HL-60/S4 treated with phorbol 12-myristate 13-acetate at 8.2 ng/mL for 4 days and 3 days (cell line): ENCODE data around the gene TFF3.

Experiments
- in situ Hi-C: fragments of 300-500 bp; cut with MboI; formaldehyde crosslinking; loops from 2 replicates; pipeline ENCODE4 v1.15.0; 2022; ENCODE audit warnings: low sequenced_read_pairs

The TFF3 gene, protein sequence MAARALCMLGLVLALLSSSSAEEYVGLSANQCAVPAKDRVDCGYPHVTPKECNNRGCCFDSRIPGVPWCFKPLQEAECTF

DNA sequence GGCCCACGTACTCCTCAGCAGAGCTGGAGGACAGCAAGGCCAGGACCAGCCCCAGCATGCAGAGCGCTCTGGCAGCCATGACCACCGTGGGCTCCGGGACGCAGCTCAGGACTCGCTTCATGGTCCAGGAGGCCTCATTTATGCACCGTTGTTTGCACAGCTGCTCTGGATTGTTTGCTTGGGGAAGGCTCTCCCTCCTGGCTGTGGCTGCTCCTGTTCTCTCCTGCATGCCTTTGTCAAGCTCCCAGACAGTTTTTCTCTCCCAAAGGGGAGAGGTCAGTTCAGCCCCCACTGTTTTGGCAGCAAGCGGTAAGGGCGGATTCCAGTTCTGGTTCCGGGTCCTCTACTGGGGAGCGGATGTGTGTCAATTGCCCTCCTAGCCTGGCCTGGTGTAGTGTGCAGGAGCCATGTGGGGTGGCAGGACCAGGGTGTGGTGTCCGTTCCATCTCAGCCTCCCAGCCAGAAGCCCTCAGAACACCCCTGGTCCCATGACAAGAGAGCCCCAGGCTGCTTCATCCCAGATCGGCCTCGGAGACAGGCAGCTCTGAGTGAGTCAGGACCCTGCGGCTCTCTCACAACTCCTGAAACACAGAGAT is at the start of gene TFF3:
Gene TFF3, minus strand, starts transcription at position 114 of the 596 bp plus-strand sequence. Its CDS starts 35 bp downstream, at position 79.
- in situ Hi-C loops = no loop called here

DNA sequence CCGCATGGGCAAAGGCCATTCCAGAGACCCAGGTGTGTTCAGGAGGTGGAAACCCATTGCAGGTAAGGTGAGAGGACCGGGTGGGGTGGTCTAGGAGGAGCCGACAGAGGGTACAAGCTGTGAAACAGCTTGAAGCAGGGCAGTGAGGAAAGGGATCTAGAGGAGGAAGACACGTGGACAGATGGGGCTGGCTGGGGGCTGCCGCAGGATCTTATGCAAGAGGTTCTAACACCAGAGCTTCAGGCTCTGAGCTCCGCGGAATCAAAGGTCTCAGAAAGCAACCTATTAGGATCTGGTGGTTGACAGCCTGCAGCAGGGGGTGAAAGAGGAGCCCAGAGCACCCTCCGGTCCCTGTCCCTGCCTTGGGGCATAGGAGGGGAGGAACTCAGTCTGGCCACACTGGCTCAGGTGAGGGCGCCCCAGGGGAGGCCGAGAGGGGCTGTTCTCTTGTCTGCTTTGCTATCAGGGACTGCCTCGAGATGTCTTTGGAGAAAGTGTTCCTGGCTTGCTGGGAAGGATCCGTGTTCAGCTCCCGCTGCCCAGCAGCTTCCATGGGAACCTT is 49.2 kb upstream of the TFF3 start:
- in situ Hi-C loops = no loop called here

DNA sequence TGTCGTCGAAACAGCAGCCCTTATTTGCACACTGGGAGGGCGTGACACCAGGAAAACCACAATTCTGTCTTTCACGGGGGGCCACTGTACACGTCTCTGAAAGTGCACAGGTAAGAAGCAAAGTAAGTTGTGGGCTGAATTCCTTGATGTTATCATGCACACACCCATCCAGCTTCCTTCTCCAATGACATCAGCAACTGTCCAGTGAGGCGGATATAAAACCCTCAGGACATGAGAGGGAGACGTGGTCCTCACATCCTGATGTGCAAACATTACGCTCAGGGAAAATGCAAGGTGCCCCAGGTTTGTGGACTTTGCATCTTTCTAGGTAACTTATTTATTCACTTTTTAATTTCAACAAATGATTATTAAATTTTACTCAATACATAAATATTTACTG is 48.1 kb upstream of the TFF3 start:
- in situ Hi-C loops = no loop called here

DNA sequence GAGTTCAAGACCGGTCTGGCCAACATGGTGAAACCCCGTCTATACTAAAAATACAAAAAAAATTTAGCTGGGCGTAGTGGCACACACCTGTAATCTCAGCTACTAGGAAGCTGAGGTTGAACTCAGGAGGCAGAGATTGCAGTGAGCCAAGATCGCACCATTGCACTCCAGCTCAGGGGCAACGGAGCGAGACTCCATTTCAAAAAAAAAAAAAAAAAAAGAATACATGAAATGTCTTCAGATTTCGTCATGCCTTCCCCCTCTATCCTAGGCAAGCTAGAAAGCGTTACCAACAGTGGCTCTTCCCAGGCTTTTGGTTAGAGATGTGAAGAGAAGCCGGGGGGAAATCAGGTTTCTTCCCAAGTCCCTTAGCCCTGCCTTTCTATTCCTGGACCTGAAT is 47.5 kb upstream of the TFF3 start:
- in situ Hi-C loops = no loop called here

DNA sequence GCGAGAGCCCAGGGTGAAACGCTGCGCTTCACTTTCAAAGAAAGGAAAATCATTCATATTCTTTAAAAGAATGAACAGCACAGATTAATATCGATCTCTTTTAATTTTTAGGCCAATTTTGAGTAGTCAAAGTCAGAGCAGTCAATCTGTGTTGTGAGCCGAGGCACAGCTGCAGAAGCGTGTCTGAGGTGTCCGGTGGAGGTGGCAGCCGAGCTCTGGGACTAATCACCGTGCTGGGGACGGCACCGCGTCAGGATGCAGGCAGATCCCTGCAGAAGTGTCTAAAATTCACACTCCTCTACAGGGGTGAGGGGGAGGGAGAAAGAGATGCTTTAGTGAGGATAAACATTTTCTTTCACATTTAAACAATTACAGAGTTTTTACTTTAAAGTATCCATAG is 47.0 kb upstream of the TFF3 start:
- in situ Hi-C loops = no loop called here

DNA sequence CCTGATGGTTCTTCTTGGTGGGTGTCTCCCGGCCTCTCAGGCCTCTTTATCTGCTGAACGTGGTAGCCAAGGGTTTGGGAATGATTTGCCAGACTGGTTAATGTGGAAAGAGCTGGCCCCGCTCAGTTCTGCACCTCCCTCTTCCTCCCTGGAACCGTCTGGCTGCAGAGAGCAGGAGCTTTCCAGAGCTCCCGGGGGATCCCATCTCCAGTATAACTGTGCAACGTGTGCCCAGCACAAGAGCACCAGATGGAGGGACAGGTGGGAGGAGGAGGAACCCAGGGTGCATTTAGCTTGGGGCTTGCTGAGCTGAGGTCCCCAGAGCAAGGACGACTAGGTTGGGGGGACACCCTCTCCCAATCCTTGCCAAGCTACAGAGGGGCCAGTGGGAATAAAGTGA is 46.1 kb upstream of the TFF3 start:
- in situ Hi-C loops = no loop called here

DNA sequence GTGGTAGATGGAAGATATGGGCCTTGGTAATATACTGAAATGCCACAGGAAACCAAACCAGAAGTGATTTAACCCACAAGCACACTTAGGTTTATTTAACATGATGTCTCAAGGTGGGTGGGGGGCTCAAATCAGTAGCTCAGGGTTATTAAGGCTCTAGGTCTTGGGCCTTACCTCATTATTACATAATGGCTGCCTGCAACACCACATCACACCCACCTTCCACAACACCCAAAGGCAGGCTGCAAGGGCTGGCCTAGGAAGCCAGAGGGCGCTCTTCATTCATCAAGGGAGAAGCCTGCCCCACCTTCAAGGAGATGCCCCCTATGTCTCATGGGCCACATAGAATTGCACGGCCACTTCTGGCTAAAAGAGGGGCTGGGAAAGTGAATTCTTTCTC is 45.1 kb upstream of the TFF3 start:
- in situ Hi-C loops = no loop called here

DNA sequence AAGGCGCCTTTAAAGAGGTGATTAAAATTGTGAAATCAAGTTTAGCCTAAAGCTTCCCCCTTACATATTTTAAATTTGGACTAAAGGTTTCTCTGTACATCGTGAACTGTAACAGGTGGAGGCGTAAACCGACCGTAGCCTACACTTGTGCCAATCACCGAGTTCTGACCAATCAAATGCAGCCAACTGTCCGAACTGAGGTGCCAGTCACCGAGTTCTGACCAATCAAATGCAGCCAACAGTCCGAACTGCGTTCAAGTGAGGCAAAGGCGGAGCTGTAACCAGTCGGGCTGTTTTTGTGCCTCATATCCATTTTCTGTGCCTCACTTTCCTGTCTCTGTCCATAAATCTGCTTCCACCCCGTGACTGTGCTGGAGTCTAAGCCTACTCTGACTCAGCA is 43.7 kb upstream of the TFF3 start:
- in situ Hi-C loops = no loop called here

DNA sequence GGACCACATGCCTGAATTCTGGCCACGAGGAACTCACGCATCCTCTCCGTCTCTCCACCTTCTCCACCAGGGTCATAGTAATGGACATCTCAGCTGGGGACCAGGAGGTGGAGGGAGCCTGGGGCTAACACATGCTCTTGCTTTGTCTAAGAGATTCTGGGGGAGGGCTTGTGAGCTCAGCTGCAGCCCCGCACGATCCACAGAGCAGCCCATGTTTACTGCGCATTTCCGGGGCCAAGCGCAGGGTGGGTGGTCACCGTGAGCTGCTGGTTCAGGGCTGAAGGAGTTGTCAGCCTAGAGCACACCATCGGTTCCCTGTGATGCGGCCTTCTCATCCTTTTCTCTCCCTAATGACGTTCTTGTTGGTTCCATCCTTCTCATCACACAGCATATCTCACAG is 43.1 kb upstream of the TFF3 start:
- in situ Hi-C loops = no loop called here

DNA sequence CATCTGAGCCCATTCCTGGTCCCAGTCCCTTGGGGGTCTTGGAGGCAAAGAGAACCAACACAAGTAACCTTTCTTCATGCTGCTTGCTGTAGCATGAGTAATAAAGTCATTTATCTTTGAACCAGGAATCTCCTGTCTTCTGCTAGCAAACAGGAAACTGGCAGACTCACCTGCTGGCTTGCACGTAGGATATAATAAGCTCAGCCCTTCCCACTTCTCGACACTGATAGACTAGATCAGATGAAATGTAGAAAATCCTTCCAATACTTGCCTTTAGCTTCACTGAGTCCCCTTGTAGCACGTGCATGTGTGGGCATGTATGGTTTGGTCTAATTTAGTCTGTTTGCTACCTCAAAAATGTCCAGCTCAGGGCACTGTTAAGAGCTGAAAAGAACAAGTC is 42.1 kb upstream of the TFF3 start:
- in situ Hi-C loops = no loop called here

DNA sequence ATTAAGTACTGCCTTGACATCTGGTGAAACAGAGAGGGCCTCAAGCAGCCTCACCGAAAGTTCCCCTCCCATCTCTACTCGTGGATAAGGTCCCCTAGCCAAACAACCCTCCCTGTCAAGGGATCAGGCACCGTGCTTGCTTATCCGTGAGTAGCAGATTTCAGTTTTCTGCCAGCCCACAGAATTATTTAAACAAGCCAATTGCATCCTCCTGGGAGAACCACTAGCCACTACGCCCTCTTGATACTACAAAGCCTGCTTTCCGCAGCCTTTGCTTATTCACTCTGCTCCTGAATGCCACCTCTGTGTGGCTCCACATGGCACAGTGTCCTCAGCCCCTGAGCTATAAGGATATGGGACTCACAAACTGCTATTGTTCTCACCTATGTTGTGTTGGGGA is 41.4 kb upstream of the TFF3 start:
- in situ Hi-C loops = no loop called here

DNA sequence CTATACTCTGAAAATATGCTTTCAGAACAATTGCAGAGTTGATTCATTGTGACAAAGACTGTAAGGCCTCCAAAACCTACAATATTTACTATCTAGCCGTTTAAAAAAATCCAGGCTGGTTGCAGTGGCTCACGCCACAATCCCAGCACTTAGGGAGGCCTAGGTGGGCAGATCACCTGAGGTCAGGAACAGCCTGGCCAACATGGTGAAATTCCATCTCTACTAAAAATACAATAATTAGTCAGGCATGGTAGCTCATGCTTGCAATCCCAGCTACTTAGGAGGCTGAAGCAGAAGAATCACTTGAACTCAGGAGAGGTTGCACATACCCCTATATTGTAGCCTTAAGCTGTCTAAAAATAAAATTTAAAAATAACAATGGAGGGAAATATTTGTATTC is 40.8 kb upstream of the TFF3 start:
- in situ Hi-C loops = no loop called here

DNA sequence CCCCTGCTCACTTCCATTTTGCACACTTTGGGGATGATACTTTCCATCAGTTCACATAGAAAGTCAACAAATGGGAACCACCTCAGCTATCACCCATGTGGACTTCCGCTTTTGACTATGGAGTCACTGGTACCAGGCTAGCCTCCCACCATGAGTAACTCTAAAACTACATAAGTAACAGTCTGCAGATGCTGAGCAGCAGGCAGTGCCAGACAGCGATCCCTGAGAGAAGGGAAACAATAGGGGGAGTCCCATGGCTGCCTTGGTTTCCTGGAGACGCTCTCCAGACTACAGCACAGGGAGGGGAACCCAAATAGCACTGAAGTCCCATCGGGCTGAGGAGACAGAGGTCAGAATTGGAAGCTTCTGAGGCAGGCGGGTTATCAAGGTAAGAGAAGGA is 38.4 kb upstream of the TFF3 start:
- in situ Hi-C loops = no loop called here

DNA sequence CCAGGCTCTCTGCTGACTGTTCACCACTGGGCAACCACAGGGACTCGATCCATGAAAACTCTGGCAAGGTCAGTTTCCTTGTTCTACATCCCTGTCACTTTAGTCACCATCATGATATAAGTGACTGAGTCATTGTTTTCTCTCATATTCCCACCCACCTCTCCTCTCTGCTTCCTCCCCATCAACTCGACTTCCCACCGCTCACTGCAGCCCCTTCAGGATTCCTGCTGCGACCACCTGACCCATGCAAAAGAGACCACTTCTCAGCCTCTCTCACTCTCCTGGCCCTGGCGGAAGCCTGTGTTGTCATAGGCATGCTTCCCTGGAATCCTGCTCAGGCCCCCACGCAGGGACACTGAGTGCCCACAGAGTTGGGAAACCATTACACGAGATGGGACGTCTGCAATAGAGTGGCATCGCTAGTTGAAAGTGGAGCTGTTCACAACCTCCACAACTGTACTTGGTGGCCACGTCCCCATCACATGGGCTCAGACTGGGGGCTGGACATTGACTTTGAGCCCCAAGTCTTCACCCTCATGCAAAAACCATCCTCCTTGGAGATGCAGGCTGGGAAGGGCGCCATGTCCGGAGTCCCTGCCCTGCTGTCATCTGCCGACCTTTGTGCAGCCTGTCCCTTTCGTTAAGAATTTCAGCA is 37.4 kb upstream of the TFF3 start:
- in situ Hi-C loops = no loop called here

DNA sequence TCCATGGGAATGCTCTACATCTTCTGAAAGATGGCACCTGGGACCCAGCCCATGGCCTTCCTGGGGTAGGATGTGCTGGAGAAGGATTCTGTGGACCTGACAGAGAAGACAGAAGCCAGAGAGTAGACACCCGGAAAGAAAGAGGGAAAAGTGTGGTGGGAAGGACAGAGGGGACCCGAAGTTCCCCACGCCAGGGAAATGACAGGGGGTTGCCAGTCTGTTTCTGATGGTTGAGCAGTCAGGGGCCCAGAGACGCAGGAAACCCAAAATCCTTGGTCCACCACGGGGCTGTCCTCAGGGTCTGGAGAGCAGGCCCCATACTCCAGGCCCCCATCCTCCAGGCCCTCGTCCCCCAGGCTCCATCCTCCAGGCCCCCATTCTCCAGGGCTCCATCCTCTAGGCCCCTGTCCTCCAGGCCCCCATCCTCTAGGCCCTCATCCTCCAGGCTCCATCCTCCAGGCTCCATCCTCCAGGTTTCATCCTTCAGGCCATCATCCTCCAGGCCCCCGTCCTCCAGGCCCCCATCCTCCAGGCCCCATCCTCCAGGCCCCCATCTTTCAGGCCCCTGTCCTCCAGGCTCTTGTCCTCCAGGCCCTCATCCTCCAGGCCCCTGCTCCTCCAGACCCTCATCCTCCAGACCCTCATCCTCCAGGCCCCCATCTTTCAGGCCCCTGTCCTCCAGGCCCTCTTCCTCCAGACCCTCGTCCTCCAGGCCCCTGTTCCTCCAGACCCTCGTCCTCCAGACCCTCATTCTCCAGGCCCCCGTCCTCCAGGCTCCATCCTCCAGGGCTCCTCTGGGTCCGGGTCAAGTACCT is 36.6 kb upstream of the TFF3 start:
- in situ Hi-C loops = no loop called here

DNA sequence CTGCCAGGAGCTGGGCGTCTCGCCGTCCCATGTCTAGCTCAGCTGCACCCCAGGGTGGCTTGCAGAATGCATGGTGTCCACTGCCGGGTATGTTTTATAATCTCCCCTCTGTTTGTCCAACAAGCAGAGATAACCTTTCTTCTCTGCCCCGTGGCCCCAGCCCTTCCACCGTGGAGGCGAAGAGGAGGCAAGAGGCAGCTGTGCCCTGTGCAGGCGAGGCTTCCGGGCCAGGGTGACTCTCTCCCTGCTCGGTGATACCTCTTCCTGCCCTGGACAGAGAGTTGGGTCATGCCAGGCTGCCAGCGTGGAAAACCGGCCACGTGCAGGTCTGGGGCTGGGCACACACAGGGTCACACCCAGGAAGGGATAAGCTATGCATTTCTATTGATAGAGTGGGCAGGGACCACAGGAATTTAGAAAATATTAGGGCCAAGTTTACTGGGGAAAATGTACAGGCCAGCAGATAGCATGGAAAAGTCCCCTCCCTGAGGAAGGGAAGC is 35.8 kb upstream of the TFF3 start, which contains the start of gene TFF2:
Gene TFF2, minus strand, starts transcription at position 68 of the 500 bp plus-strand sequence. Its CDS starts 37 bp downstream, at position 31.
- in situ Hi-C loops = no loop called here

DNA sequence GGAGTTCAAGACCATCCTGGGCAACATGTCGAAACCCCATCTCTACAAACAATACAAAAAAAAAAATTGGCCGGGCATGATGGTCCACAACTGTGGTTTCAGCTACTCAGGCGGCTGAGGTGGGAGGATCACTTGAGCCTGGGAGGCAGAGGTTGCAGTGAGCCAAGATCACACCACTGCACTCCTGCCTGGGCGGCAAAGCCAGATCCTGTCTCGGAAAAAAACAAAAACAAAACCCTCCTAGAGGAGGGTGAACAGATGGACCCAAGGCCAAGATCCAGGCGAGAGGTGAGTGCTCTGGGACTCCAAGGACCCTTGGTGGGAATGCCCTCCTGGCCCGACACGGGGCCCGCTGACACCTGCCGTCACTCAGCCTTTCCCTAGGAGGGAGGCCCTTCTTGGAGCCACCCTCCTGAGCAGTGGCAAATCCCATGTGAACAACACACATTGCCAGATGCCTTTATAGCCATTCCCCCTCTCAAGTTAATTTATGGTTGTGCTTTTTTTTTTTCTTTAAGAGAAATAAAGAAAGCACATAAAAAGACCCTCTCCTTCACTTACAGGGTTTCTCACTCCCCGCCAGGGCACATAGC is 35.2 kb upstream of the TFF3 start:
- in situ Hi-C loops = no loop called here

DNA sequence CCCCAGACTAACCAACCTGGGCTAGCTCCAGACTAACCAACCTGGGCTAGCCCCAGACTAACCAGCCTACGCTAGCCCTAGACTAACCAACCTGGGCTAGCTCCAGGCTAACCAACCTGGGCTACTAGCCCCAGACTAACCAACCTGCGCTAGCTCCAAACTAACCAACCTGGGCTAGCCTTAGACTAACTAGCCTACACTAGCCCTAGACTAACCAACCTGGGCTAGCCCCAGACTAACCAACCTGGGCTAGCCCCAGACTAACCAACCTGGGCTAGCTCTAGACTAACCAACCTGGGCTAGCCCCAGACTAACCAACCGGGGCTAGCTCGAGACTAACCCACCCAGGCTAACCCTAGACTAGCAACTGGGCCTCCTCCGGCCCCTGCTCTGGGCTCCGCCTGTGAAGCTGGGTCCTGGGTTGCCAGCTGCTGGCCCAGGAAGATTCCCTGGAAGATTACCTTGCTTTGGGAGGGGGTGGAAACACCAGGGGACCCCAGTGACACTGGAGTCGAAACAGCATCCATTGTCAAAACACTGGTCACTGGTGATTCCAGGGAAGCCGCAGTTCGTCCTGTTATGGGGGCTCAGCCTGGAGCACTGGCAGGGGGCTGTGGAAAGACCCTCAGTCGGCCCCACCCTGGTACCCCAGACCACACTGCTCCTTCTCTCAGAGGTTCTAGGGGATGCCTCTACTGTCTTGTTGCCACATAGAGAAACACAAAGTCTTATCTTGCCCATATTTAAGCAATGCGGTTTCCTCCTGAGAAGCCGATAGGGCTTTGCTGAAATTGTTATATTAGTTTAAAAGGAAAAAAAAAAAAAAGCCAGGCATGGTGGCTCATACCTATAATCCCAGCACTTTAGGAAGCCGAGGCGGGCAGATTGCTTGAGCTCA is 34.5 kb upstream of the TFF3 start:
- in situ Hi-C loops = no loop called here

DNA sequence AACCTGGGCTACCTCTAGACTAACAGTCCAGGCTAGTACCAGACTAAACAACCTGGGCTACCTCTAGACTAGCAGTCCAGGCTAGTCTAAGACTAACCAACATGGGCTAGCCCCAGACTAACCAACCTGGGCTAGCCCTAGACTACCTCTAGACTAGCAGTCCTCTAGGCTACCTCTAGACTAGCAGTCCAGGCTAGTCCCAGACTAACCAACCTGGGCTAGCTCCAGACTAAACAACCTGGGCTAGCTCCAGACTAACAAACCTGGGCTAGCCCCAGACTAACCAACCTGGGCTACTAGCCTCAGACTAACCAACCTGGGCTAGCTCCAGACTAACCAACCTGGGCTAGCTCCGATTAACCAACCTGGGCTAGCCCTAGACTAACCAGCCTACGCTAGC is 33.6 kb upstream of the TFF3 start:
- in situ Hi-C loops = no loop called here
